NCI-H2196 (cell line): ENCODE measurements around the gene DNAH12.

Experiments used
- DNase-seq: peaks from one replicate; lab custom pipeline; 2025; ENCODE audit not compliant: unreplicated experiment; lab: John Stamatoyannopoulos, UW

DNAH12 gene

GRCh38 chr3:57544181-57545125, at the start of gene DNAH12:
TSS of gene DNAH12 (minus strand) at chr3:57544344. CDS start at chr3:57542870, 1,474 bp downstream.
- peak; percentile 67 for DNase-seq

DNA sequence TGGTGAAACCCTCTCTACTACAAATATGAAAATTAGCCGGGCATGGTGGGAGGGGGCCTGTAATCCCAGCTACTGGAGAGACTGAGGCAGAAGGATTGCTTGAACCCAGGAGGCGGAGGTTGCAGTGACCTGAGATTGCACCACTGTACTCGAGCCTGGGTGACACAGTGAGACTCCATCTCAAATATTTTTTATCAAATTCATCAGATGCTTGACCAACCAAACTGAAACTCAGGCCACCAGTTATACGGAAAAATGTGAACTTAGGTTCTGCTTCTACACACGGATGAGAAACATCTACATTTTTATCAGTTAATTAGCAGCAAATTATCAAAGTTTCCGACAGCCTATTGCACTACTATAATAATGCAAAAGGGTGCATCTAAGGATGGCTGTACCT, 48.2 kb upstream of the DNAH12 start:
- no peak for DNase-seq

DNA sequence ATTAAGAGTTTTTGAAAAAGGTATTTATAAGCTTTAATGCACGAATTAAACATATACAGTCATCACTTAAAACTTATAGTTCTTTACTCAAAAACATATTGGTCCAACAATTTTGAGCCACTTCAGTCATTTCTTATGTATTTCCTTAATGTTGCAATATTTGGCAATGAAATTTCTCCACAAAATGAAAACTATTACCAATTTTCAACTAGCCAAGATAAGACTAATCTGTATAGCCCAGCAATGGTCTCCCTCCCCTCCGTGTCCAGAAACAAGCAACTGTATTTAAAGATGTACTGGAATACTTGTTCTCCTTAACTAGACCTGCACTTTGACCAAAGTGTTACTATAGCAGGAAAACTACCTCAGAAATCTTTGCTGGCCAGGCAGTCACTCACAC, 43.8 kb upstream of the DNAH12 start:
- DNase-seq = no peak

DNA sequence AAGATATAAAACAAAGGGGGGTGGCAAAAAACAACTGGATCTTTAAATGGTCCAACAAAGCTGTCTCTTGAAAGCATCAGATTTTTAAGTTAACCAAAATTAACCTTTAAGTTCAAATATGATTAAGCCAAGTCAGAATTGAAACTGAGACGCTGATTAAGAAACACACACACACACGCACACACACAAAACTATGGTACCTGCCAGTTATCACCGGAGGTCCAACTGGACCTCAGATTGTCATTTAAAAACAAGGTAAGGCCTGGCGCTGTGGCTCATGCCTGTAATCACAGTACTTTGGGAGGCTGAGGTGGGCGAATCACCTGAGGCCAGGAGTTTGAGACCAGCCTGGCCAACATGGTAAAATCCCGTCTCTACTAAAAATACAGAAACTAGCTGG, 42.6 kb upstream of the DNAH12 start:
- no peak for DNase-seq

- no peak for DNase-seq
These were observed 39.4 kb upstream of the DNAH12 start for GRCh38 chr3:57583544-57583943.

- DNase-seq = no peak
These were observed 38.5 kb upstream of the DNAH12 start for GRCh38 chr3:57582474-57583168.

- no peak for DNase-seq
These were observed 33.7 kb upstream of the DNAH12 start for GRCh38 chr3:57577801-57578200.

GRCh38 chr3:57575966-57576626, 32.0 kb upstream of the DNAH12 start:
- DNase-seq = no peak

GRCh38 chr3:57572096-57572495, 28.0 kb upstream of the DNAH12 start:
- DNase-seq = no peak

GRCh38 chr3:57570878-57571277, 26.7 kb upstream of the DNAH12 start:
- no peak for DNase-seq

DNA sequence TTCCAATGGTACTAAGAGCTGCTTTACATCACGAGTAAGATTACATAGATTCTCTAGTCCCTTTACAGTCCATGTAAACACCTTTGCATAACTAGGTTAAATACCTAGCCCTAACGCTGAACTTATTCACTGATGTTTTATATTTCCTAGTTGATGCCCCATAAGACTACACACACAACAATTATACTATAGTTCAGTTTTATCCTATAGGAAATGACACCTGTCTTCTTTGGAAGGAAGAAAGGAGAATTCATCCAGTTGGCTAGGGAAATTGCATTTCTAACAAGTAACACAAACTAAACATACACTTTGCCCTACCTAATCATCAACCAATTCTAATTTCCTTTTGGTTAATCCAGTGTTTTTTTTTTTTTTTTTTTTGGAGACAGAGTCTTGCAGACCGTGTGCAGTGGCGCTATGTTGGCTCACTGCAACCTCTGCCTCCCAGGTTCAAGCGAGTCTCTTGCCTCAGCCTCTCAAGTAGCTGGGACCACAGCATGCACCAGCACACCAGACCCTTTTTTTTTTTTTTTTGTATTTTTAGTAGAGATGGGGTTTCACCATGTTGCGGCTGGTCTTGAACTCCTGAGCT, 25.8 kb upstream of the DNAH12 start:
- no peak for DNase-seq

- DNase-seq = no peak
These were observed 15.4 kb upstream of the DNAH12 start for GRCh38 chr3:57559526-57559925.

DNA sequence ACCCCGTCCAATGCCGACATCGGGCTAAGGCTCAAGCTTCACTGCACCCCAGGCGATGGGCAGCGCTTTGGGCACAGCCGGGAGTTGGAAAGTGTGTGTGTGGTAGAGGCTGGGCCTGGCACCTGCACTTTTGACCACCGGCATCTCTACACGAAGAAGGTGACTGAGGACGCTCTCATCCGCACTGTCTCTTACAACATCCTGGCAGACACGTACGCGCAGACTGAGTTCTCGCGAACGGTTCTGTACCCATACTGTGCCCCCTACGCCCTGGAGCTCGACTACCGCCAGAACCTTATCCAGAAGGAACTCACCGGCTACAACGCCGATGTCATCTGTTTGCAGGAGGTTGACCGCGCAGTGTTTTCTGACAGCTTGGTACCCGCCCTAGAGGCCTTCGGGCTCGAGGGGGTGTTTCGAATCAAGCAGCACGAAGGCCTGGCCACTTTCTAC, 13.0 kb upstream of the DNAH12 start:
- DNase-seq = no peak

DNA sequence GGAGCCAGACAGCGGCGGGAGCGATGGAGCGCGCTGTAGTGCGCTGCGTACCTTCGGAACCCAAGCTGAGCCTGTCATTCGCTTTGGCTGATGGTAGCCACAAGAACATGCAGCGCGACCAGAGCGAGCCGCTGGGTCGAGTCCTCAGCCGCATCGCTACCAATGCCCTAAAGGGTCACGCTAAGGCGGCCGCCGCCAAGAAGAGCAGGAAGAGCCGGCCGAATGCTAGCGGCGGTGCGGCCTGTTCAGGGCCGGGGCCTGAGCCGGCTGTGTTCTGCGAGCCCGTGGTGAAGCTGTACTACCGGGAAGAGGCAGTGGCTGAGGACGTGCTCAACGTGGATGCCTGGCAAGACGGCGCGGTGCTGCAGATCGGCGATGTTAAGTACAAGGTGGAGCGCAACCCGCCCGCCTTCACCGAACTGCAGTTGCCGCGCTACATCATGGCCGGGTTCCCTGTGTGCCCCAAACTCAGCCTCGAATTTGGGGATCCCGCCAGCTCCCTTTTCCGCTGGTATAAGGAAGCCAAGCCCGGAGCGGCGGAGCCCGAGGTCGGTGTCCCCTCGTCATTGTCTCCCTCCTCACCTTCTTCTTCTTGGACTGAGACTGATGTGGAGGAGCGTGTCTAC, 12.4 kb upstream of the DNAH12 start:
- no peak for DNase-seq

DNA sequence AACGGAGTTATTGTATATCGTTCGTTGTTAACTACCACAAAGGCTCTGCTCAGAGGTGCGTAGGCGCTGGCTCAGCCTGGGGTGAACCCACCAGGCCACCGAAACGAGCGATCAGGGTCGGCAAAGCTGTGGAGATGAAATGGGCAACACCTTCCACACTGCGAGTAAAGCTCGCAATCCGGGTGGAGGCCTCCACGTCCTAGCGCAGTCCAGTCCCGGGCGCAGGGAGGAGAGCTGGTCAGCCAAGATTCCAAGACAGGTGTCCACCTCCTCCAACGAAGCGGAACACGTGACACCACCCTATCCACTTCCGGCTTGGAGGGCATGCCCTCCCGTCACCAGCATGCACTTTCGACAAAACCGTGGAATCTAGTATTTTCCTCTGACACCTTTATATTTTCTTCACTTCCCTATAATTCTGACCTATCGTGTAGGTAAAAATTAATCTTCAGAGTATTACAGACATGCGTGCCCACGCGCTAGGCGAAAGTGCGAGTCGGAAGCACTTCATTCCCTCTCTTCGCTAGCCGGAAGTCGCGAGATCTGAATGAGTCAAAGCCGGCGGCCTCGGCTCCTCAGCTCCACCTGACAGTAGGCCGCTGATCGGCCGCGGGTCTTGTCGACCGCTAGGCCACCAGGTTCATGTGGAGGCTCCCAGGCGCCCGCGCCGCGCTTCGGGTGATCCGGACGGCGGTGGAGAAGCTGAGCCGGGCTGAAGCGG, 11.8 kb upstream of the DNAH12 start, which contains the start of gene PDE12:
PDE12 (plus strand) TSS at position 537 of the 721 bp plus-strand sequence; CDS start at position 643, 106 bp downstream.
- peak; percentile 81 for DNase-seq

- DNase-seq = no peak
These were observed 11.2 kb upstream of the DNAH12 start for GRCh38 chr3:57555306-57555705.

DNA sequence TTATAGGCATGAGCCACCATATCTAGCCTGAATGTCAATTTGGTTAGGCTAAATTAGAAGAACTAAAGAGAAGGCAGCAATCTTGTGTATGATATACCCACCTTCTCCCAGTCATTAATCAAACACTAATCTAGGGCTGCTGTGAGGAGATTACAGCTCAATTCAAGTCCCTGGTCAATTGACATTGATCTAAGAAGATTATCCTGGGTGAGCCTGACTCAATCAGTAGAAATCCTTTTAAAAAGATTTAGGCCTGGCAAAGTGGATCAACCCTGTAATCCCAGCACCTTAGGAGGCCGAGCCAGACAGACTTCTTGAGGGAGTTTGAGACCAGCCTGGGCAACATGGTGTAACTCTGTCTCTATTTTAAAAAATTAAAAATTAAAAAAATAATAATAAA, 2.5 kb upstream of the DNAH12 start:
- DNase-seq = no peak

GRCh38 chr3:57545636-57546268, 1.6 kb upstream of the DNAH12 start:
- DNase-seq = no peak

DNA sequence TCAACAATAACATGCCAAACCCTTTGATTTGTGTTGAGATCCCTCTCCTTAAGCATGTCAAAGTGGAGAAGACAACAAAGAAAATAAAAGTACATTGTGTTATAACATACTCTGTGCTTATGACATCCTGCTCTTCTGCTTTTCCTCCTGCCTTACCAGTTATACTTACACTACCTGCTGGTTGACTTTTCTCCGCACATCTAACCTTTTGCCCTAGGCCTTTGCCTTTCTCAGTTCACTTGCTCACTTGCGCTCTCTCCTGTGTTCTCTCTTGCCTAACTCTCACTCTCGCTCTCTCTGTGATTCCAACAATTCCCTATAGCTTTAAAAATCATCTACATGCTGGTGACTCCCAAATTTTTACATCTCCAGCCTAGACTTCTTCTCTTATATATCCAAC, 5.7 kb downstream of the DNAH12 start:
- DNase-seq = no peak
